NCI-H1092 (cell line): Measurements from ENCODE around the gene ISCA1.

Experiments used
- DNase-seq: peaks from one replicate; lab custom pipeline; 2025; lab: John Stamatoyannopoulos, UW

Gene ISCA1

GRCh38 chr9:86285261-86285660, 2.9 kb upstream of the ISCA1 start:
- no peak for DNase-seq

- DNase-seq = no peak
These were observed 719 bp upstream of the ISCA1 start for GRCh38 chr9:86282979-86283535.

GRCh38 chr9:86281593-86282076, 703 bp downstream of the ISCA1 start:
- no peak for DNase-seq

- DNase-seq = no peak
These were observed 1.8 kb downstream of the ISCA1 start for GRCh38 chr9:86280580-86280979.

GRCh38 chr9:86279839-86280238, 2.5 kb downstream of the ISCA1 start:
- no peak for DNase-seq

GRCh38 chr9:86277072-86277471, 5.3 kb downstream of the ISCA1 start:
- DNase-seq = no peak

- no peak for DNase-seq
These were observed 6.4 kb downstream of the ISCA1 start for GRCh38 chr9:86275962-86276361.

- no peak for DNase-seq
These were observed 7.3 kb downstream of the ISCA1 start for GRCh38 chr9:86274821-86275643.

GRCh38 chr9:86272221-86272620, 10.1 kb downstream of the ISCA1 start:
- DNase-seq = no peak

- DNase-seq = no peak
These were observed 18.5 kb downstream of the ISCA1 start for GRCh38 chr9:86263876-86264275.

GRCh38 chr9:86262492-86262891, 19.8 kb downstream of the ISCA1 start:
- DNase-seq = no peak

- DNase-seq = no peak
These were observed 22.8 kb downstream of the ISCA1 start, which contains the start of gene C9orf153 for GRCh38 chr9:86259557-86259956. Gene C9orf153 (minus strand): TSS chr9:86259657. CDS start chr9:86229603, 30,054 bp downstream.

- DNase-seq = no peak
These were observed 24.9 kb downstream of the ISCA1 start for GRCh38 chr9:86257391-86257790.

- DNase-seq = no peak
These were observed 25.7 kb downstream of the ISCA1 start for GRCh38 chr9:86256653-86257052.

GRCh38 chr9:86253577-86253976, 28.8 kb downstream of the ISCA1 start:
- no peak for DNase-seq

- DNase-seq = no peak
These were observed 29.5 kb downstream of the ISCA1 start for GRCh38 chr9:86252870-86253269.

GRCh38 chr9:86250123-86250522, 32.2 kb downstream of the ISCA1 start:
- DNase-seq = no peak

- DNase-seq = no peak
These were observed 33.6 kb downstream of the ISCA1 start for GRCh38 chr9:86248746-86249145.

- no peak for DNase-seq
These were observed 35.6 kb downstream of the ISCA1 start for GRCh38 chr9:86246752-86247161.

- DNase-seq = no peak
These were observed 40.3 kb downstream of the ISCA1 start for GRCh38 chr9:86242071-86242470.

- no peak for DNase-seq
These were observed 41.1 kb downstream of the ISCA1 start for GRCh38 chr9:86241216-86241615.

- no peak for DNase-seq
These were observed 43.2 kb downstream of the ISCA1 start for GRCh38 chr9:86238861-86239770.
